Measurements from ENCODE around the gene KRT17. TPM values are rescaled to one million over a fixed set of nuclear protein-coding genes. Genes with fewer than 3 reads are reported as not detected.

The KRT17 gene
- total and polyA plus RNA-seq, 9 of the 15 experiments (the other 6 are each of a cell fraction or from before 2014, with no cell fraction given), result 0.23 to 0.25 TPM; not detected in 7

GRCh38 chr17:41653421-41653820 is 29.0 kb upstream of the KRT17 start:
- no peak overlapping the region for H3K27ac ChIP-seq (ENCODE audit: extremely low read depth, low read depth, low read length)
- H3K4me1 ChIP-seq (replicated peaks in 1 of 2; ENCODE audit: control insufficient read depth in 2 of 2, insufficient read depth in 2 of 2, low read length in 2 of 2), result peaks cover 5 to 41% of the 10 kb centered on the region in 2 experiments; a peak in 3 of 5 replicates
- no peaks in the 10 kb centered on the region for H3K9me1 ChIP-seq (ENCODE audit: control insufficient read depth, insufficient read depth, low read length)
- 2% methylated on average over 5 of the region's 5 CpGs for WGBS (ENCODE audit: insufficient coverage, low coverage, missing lambda C conversion rate)
- H3K4me2 ChIP-seq (ENCODE audit: insufficient read depth, low read length), result no peak overlapping the region
- peaks cover 2 to 20% of the 10 kb centered on the region in 2 experiments; a peak in 2 of 5 replicates for H3K27me3 ChIP-seq (ENCODE audit: control insufficient read depth in 2 of 2, insufficient read depth in 2 of 2, low read length in 2 of 2)
- ChIA-PET POLR2A (interaction anchor here (0.5 to 1.4 kb wide), 6 partner anchors 35 to 591 kb away, joined by 3 to 4 read pairs (median 3); partner anchors contain the start of gene KRT19), CTCF (ENCODE audit: low intra/inter-chr PET ratio) (no interaction called here)
- no peak overlapping the region for H3K9ac ChIP-seq (ENCODE audit: insufficient read depth in 1 of 2, low read depth in 2 of 2, low read length in 2 of 2)
- H3K4me3 ChIP-seq, result no peak overlapping the region
- H4K20me1 ChIP-seq (replicated peaks; ENCODE audit: control insufficient read depth, insufficient read depth, low read length), result 0 out of 2 replicates have a peak, but pooled peaks cover 3% of the 10 kb centered on the region
- BruUV-seq (replicated peaks), result no TSS peak
- no peak for DNase-seq (ENCODE audit: extremely low read depth in 1 of 4, low spot score in 3 of 4)
- H3K79me2 ChIP-seq (ENCODE audit: control insufficient read depth, insufficient read depth, low read length), result no peaks in the 10 kb centered on the region
- H3K9me3 ChIP-seq (replicated peaks; ENCODE audit: control insufficient read depth, insufficient read depth, low read depth, low read length), result no peaks in the 10 kb centered on the region
- intact Hi-C loops (cut with micrococcal nuclease), result no loop called here
- FAIRE-seq, result no peak
- H2AFZ ChIP-seq (ENCODE audit: low read depth, low read length), result no peak overlapping the region
- no peak for ATAC-seq
- in situ Hi-C loops (cut with MboI), result loop anchor here (25.0 kb wide), 1 partner anchor 1041 kb away; no protein-coding TSS in a partner anchor
- TF ChIP-seq, protein P1, sequence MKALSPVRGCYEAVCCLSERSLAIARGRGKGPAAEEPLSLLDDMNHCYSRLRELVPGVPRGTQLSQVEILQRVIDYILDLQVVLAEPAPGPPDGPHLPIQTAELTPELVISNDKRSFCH (CRISPR knock-in tag; IDR thresholded peaks at IDR 0.05), result no peak
- TF ChIP-seq, protein P1 (tag; IDR thresholded peaks at IDR 0.05), result no peak
- TF ChIP-seq, protein P2, sequence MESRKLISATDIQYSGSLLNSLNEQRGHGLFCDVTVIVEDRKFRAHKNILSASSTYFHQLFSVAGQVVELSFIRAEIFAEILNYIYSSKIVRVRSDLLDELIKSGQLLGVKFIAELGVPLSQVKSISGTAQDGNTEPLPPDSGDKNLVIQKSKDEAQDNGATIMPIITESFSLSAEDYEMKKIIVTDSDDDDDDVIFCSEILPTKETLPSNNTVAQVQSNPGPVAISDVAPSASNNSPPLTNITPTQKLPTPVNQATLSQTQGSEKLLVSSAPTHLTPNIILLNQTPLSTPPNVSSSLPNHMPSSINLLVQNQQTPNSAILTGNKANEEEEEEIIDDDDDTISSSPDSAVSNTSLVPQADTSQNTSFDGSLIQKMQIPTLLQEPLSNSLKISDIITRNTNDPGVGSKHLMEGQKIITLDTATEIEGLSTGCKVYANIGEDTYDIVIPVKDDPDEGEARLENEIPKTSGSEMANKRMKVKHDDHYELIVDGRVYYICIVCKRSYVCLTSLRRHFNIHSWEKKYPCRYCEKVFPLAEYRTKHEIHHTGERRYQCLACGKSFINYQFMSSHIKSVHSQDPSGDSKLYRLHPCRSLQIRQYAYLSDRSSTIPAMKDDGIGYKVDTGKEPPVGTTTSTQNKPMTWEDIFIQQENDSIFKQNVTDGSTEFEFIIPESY (CRISPR knock-in tag; IDR thresholded peaks at IDR 0.05), result no peak
- TF ChIP-seq NFIX (CRISPR knock-in tag; IDR thresholded peaks at IDR 0.05; ENCODE audit: low read depth), result no peak
- TF ChIP-seq SPI1 (IDR thresholded peaks at IDR 0.05; ENCODE audit: borderline replicate concordance, low read depth, low read length), result peak; percentile 59; the same call in 1 of the 2 replicates
- no peak for TF ChIP-seq RUNX1 (IDR thresholded peaks at IDR 0.05; ENCODE audit: low read depth)
- no peak for TF ChIP-seq NCOA1 (IDR thresholded peaks at IDR 0.05; ENCODE audit: low read depth)
- H3K36me3 ChIP-seq (ENCODE audit: control insufficient read depth, insufficient read depth, low read length), result no peaks in the 10 kb centered on the region
